HG03064 (cell line): Measurements from ENCODE around the gene MRPS31.
"Not testable (repeated sequence)": the region's sequence is repeated elsewhere in the genome, so short reads cannot be mapped to it uniquely, and the experiment has no call there.

ENCODE experiments used
- ATAC-seq: cut with Tn5 transposase; IDR thresholded peaks from one replicate; pipeline ENCODE4 v1.9.1; 2021; ENCODE audit warnings: low read depth; ENCODE audit not compliant: unreplicated experiment

The MRPS31 gene

GRCh38 chr13:40764587-40765403 lies 6.2 kb downstream of the MRPS31 start:
- ATAC-seq: no peak

DNA sequence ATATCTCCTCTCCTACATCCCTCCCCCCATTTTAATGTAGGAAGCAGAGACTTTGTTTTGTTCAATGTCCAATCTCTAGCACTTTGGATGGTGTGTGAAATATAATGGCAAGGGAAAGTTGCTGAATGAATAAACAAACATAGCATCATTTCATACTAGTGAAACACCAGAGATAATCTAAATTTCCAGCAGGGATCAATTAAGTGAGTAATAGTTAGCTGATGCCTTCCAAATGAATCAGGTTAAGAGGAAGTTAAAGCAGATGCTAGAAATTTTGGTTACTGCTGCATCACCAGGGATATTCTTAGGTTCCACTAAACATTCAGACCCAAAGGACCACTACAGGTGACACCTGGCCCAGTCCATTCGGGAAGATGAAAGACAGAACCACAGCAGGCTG lies 8.1 kb downstream of the MRPS31 start:
- no peak for ATAC-seq

DNA sequence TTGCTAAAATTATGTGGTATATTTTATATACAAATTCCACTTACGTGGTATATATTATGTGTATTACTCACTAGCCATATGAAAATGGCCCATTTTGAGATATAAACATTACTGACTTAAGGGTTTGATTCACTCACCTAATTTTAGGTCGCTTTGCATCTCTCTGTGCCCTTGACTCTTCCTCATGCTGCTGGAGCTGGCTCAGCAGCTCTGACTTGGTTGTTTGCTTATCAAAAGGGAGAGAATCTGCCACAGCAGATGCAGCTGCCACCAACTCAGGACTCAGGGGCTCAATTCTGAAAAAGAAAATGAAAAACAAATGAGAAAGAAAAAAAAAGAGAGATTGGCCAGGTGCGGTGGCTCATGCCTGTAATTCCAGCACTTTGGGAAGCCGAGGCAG lies 12.2 kb downstream of the MRPS31 start:
- no peak for ATAC-seq

DNA sequence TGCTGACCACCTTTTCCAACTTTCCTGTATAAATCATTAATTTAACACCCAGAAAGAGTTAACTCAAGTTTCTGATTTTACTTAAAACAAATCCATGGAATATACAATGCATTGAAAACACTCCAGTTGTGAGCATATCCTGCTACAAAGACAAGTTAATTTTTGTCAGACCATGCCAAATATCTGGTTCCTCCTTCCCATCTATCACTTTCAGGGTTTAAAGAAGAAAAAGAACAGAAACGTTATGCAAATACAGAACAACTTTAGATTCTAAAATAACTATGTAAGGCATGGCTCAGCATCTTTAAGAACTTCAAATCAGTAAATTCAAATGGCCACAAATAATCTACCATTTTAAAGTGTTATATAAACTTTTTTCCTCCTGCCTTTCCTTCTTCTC lies 14.9 kb downstream of the MRPS31 start:
- no peak for ATAC-seq

DNA sequence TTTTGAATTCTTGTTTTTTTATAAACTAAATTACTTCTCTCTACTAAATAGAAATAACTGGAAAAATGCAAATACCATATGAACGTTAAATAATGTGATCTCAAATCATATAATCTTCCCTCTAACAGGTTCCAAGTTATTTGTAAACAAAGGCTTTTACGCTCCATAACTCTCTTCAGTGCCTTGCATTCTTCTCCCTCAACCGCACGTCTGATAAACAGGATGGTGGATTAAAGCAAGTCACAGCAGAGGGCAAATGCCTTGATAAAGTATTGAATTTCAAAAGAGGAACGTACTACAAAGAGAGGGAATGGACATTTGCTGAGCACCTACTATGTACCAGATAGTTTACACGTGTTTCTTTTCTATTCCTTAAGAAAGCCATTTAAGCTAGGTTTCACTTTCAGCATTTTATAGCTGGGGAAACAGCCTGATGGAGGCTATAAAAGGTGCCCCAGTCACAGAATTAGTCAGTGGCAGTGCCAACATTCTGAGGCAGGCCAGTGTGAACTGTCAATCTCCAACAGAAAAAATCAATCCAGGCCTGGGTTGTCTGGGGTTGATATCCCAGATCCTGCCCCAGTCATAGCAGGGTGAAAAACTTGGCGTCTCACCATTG lies 15.8 kb downstream of the MRPS31 start:
- ATAC-seq: no peak

DNA sequence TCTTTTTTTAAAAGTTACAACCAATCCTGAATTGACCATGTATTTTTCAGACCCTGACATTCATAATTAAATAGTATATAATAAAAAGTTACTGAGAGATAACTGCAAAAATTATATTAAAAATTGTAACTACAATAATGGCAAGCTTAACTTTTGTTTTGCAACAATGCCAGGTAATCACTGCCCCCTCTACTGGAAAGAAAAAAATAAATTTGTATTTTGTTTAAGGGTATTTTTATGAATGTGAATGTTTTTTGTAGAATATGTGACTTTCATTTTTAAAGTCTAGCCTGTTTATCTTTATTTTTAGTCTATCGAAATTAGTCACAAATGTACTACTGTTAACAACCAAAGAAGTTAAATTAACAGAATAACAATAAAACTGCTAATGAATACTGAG lies 21.7 kb downstream of the MRPS31 start:
- ATAC-seq: no peak

DNA sequence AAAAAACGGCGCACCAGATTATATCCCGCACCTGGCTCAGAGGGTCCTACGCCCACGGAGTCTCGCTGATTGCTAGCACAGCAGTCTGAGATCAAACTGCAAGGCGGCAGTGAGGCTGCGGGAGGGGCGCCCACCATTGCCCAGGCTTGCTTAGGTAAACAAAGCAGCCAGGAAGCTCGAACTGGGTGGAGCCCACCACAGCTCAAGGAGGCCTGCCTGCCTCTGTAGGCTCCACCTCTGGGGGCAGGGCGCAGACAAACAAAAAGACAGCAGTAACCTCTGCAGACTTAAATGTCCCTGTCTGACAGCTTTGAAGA lies 35.8 kb downstream of the MRPS31 start:
- ATAC-seq: not testable (repeated sequence)

- not testable (repeated sequence) for ATAC-seq
Measured at GRCh38 chr13:40734536-40735231, 36.3 kb downstream of the MRPS31 start.

- no peak for ATAC-seq
Measured at GRCh38 chr13:40732658-40733057, 38.3 kb downstream of the MRPS31 start.

- ATAC-seq: no peak
Measured at GRCh38 chr13:40728595-40728994, 42.4 kb downstream of the MRPS31 start.

DNA sequence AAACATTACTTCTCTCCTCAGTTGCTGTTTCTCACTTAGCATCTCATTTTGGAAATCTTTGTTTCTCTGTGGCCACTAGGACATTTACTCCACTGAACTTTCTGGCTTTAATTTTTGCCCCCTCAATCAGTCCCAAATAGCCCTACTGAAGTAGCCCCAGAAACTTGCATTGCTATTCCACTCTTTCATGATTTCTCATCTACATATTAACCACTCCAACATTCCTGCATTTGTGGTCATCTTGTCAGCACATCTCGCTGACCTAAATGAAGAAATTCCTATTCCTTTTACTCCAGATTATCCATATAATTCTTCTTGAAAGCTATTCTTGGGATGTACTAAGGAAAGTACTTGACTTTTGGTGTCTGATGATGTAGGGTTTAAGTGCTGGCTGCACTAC lies 56.6 kb downstream of the MRPS31 start:
- not testable (repeated sequence) for ATAC-seq

DNA sequence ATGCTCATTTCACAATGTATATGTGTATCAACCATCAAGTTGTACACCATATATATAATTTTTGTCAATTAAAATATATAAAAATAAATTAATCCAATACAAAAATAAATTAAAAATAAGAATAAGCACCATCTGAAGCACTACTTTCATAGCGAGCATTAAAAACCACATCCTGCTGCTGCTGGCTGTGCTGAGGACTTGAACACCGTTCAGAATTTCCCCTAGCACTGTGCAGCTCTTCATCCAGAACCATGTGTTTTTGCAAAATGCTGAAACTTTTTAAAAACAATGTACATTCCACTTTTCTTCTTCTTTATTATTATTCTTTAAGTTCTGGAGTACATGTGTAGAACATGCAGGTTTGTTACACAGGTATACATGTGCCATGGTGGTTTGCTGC lies 64.6 kb downstream of the MRPS31 start:
- ATAC-seq: no peak

- peak; percentile 66 for ATAC-seq
Measured at GRCh38 chr13:40697711-40698110, 73.3 kb downstream of the MRPS31 start.

- no peak for ATAC-seq
Measured at GRCh38 chr13:40694426-40694825, 76.6 kb downstream of the MRPS31 start.

DNA sequence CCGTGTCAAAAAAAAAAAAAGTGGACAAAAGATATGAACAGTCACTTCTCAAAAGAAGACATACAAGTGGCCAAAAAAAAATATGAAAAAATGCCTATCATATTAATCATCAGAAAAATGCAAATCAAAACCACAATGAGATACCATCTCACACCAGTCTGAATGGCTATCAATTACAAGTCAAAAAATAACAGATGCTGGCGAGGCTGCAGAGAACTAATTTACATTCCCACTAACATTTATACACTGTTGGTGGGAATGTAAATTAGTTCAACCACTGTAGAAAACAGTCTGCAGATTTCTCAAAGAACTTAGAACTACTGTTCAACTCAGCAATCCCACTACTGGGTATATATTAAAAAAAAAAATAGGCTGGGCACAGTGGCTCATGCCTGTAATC lies 78.0 kb downstream of the MRPS31 start:
- ATAC-seq: no peak

DNA sequence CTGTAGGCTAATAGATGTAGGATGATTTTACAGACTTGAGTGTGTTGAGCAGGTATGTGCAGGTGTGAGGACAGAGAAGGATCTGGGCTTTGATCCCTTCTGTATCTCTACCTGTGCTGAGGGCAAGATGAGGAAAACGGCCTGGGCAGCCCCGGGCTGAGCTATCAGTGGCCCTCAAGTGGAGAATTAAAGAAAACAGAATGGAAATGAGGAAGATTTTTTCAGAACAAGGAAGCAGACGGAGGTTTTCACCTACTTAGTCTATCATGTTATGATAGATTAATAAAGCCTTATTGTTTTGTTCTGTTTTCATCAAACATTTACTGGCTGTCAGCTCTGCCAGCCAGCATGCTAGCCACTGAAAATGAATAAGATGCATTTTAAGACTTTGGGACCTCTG lies 82.2 kb downstream of the MRPS31 start:
- ATAC-seq: no peak

GRCh38 chr13:40682449-40683240 lies 88.3 kb downstream of the MRPS31 start:
- ATAC-seq: no peak

GRCh38 chr13:40681341-40682146 lies 89.4 kb downstream of the MRPS31 start:
- no peak for ATAC-seq

DNA sequence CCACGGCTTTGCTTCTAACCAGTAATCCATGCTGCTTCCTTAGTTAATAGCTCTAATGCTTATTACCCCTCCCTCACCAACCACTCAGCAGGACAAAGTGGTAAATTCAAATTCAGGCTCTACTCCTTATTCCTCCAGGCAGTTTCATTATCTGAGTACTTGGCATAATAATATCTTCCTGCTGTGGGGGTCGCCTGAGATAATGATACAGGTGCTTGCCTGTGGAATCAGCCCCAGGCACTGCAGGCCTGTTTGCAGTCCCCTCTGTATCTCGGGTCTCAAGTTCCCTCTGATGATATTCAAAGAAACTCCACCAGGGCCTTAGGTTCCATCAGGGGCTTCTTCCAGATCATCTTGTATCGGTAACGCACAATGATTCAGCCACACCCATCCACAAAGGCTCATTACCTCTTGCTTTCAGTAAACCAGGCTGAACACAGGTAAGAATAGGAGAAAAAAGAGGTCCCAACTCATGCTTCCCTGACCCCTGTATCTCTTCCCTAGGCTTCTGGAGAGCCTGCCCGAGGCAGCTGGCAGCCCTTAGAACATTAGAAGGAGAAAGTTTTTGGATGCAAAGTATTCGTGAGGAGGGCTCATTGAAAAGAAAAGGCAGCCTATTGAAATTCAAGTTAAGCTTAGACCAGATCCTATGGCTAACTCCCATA lies 90.2 kb downstream of the MRPS31 start:
- ATAC-seq: no peak
